Airway epithelial cell (primary cell): ENCODE measurements around the gene PCMTD2. TPM values are rescaled to one million over a fixed set of nuclear protein-coding genes. Genes with fewer than 3 reads are reported as not detected.

ENCODE experiments used
- total RNA-seq: library from RNA; depleted of rRNA; stranded (reverse); fragments of >200 nt; gene quantifications from 2 replicates; pipeline ENCODE4 v1.2.3, GENCODE V29; 2015

Gene PCMTD2
- 22.9 and 37.4 TPM in 2 replicates for total RNA-seq

DNA sequence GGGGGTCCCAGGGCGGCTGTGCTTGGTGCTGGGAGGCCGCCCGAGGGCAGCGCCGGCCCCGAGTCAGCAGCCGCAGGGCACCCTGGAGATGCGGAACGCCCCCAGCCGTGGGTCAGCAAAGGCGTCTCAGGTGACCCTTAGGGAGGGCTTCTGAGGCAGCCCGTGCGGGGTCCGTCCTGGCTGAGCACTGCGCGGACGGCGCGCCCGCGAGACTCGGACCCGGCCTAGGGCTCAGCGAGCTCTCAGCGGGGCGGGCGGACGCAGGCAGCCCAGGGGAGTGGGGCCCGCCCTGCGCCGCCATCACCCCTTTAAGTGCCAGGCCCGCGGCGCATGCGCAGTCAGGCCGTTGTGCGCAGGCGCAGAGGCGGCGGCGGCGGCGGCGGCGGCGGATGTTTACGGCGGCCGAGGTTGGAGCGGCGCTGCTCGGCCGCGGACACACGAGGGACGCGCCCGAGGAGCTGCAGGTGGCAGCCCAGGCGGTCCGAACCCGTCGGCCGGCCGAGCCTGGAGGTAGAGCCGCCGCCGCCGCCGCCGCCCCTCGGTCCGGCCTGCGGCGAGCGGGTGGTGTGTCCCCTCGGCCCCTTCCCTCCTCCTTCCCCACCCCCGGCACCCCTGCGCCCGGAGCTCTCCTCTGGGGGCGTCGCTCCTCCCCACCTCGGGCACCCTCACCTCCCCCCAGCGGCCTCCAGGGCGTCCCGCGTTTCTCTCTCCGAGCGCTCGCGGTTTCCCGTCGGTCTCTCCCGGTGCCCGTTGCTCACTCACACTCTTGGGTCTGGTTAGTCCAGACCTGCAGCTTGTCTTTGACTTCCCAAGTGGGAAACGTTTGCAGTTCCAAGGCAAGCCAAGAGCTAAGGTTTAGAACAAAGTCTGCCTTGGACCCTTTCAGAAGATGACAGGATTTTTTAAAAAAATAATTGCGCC, at the start of gene PCMTD2:
Gene PCMTD2 (plus strand): TSS at position 388 of the 921 bp plus-strand sequence. CDS start 4,218 bp downstream, outside the sequence.

Other genes with a start within 250 kb of the PCMTD2 start
- gene C20orf204, start 219.6 kb upstream of the PCMTD2 start, total RNA-seq: 0.14 and 0.74 TPM in 2 replicates
- 0.07 TPM in 1 of 2 replicates, not detected in the other for gene SOX18, start 206.1 kb upstream of the PCMTD2 start, total RNA-seq
- gene TCEA2, start 192.6 kb upstream of the PCMTD2 start, total RNA-seq: 9.5 and 10.0 TPM in 2 replicates
- 21.4 and 22.6 TPM in 2 replicates for gene RGS19, start 176.2 kb upstream of the PCMTD2 start, total RNA-seq
- gene OPRL1, start 175.7 kb upstream of the PCMTD2 start, total RNA-seq: 0.28 and 1.6 TPM in 2 replicates
- gene LKAAEAR1, start 171.3 kb upstream of the PCMTD2 start, total RNA-seq: 0.28 TPM in 1 of 2 replicates, not detected in the other
- not detected in 2 replicates for gene NPBWR2, start 148.2 kb upstream of the PCMTD2 start, total RNA-seq
- gene MYT1, start 91.3 kb upstream of the PCMTD2 start, total RNA-seq: not detected in 2 replicates